GM21381 (cell line): Measurements from ENCODE around the gene UBAP1L.

Experiments
- ATAC-seq: cut with Tn5 transposase; IDR thresholded peaks from one replicate; pipeline ENCODE4 v1.9.1; 2021; ENCODE audit warnings: mild to moderate bottlenecking, moderate library complexity; ENCODE audit not compliant: unreplicated experiment

UBAP1L gene

DNA sequence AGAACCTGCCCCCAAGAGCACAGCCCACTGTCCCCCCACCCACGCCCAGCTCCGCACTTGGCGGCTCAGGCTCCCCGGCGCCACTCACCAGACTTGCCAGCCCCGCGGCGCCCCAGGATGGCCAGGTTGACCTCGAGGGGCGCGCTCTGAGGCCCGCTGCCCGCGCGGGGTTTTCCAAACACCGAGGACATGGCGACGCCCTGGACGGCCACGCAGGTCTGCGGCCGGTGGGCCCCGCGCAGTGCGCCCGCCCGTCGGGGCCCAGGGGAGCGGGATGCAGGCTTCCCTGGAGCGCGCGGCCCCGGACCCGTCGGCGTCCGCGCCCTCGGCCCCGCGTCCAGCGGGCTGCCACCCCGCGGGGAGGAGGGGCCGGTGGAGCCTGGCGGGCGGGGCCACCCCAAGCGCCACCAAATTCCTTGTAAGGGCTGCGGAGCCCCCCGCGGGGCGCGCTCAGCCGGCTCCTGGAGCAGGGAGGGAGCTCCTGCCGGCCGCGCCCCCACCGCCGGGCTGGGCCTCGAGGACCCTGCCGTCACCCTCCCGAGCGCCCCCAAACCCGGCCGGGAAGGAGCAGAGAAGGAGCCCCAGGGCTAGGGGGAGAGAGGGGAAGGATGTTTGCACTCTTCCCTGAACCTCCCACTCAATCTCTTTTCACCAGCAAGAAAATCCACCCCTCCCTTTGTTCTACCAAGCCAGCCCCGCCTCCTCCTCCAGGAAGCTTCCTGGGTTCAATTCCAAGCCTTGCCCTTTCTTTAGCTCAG is 47.2 kb downstream of the UBAP1L start, which contains the start of gene RASL12:
TSS of gene RASL12 (minus strand) at position 347 of the 758 bp plus-strand sequence. CDS start at position 191, 156 bp downstream.
- no peak for ATAC-seq

DNA sequence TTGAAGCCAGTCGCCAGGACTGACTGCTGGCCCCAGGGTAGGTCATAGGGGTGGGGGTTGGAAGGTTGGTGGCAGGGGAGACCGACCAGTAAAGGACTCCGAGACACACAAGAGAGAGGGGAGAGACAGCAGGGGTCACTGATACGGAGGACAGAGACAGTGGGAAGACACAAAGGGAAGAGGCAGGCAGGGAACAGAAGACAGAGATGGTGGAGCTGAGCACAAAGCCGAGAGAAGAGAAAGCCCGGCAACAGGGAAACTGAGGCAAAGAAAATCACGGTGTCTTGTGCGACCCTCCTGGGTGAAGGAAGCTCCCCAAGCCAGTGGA is 47.7 kb downstream of the UBAP1L start:
- no peak for ATAC-seq

DNA sequence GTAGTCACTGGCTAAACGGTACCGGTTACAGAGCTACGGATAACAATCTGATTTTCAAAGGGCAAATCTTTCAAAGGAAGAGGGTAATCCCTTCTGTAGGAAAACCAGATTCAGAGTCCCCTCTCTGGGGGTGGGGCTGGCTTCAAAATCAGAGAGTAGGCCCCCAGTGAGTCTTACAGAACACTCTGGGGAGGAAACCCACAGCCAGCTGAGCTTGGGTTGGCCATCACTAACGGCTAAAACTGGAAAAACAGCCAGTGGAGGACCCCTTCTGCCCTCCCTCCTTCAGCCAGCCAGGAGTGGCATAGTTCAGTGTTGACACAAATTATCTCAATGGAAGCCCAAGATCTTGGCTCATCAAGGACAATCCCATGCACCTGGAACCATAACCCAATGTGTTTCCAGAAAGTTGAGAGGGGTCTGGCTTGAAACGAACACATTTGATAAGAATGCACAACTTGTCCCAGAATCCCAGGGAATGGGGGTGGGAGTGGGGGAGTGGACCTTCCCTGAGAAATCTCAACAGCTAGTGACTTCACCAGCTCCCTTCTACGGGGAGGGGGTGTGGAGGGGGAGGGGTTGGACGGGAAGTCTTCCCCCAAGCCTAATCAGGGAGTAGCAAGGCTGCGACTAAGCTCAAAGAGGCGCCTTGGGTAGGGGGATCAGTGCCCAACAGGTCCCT is 48.2 kb downstream of the UBAP1L start:
- no peak for ATAC-seq

GRCh38 chr15:65066001-65066634 is 48.9 kb downstream of the UBAP1L start:
- no peak for ATAC-seq

- no peak for ATAC-seq
Measured at GRCh38 chr15:65062726-65063125, 52.3 kb downstream of the UBAP1L start.

- no peak for ATAC-seq
Measured at GRCh38 chr15:65062061-65062460, 52.9 kb downstream of the UBAP1L start.

GRCh38 chr15:65060641-65061397 is 54.2 kb downstream of the UBAP1L start:
- no peak for ATAC-seq

GRCh38 chr15:65059931-65060596 is 54.9 kb downstream of the UBAP1L start:
- ATAC-seq, result no peak

DNA sequence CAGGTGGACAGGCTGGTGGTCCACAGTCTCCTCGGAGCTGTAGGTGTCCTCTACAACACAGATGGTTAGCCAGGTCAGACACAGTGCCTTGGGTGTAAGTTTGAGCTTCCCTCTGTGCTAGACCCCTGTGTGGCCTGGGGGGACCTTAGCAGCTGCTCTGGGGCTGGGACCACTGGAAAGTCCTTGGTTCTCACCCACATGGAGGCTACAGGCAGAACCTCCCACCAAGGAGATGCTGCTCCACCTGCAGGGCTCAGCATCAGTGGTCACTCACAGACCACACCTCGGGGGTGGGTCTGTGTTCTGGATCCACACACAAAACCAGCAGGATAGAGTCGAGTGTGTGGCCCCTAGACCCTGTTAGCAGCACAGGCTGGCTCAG is 55.6 kb downstream of the UBAP1L start:
- ATAC-seq, result no peak

DNA sequence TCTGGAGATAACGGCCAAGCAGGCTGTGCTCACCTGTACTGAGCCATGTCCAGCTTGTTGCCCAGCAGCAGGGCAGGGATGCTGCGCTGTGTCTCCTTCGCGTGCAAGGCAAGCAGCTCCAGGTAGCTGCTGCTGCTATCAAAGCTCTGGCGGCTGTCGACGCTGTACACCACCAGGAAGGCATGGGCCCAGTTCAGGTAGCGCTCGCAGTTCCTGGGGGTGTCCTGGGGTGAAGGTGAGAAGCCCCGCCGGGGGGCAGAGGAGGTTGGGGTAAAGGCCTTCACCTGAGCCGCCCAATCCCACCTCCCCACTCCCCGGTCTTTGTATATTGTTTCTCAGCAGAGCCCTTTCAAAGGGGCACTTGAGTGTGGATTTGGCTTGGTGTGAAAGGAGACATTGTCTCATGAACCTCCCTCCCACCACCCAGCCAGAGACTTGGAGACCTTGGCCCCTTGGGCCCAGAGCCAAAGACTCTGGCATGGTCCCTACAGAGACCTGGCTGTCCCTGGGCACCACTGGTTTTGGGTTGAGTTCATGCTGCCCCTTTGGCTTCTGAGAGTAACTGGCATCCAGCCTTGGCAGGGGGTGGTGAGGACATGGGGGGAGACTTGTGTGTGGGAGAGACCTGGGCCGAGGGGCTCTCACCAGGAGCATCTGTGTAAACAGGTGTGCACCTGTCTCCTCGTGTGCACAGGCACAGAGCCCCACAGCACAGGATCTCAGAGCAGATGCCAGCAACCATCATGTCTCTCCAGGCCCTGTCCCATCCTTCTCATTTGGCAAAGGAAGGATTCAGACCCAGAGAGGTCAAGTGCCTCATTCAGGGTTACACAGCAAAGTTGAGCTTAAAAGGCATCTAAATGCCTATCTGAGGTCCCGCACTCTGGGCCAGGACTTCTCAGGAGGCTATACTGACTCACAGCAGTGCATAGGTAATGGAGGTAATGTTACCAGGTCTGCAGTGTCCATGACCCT is 56.3 kb downstream of the UBAP1L start:
- no peak for ATAC-seq

DNA sequence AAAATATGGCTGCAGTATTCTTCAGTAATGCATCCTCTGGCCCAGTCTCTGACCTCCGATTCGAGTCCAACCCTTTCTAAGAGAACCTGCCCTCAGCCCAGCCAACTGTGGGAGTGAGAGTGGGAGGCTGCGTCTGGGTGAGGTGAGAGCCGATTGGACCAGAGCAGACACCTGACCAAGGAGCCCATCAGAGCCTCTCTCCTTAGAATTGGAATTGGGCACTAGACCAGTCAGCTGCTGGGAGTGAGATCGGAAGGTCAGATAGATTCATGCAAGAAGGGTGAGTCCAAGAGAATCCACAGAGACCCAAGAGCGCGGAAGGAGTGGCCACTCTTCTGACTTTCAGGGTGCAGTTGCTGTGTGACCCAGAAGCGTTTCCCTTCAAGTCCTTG is 57.5 kb downstream of the UBAP1L start:
- ATAC-seq, result no peak

DNA sequence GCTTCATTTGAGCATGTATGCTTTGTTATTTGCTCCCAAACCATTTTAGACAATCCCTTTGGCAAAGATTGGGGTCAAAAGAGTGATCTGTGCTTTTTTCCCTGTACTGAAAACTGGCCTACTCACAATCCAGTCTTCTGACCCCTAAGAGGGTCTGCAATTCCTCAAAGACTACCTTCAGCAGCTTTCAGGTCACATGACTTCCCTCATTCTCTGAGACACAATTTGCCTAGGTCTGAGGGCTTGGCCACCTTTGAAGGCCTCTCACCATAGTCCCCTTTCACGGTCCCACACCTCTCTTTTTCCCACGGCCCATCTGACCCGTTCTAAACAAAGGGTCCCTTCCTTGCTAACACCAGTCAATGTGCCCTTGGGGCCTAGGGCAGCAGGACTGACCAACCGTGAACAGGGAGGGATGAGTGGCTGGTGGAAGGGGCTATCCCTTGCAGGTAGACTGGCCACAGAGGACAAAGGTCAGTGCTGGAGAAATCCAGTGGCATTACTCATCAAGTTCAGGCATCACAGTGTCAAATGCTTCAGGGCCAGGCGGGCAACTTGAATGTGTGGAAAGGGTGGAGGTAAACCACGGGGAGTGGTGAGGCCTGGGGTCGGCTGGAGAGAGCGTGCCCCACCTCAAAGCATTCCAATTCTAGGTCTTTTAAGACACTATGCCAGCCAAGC is 58.0 kb downstream of the UBAP1L start:
- no peak for ATAC-seq

GRCh38 chr15:65056106-65056505 is 58.9 kb downstream of the UBAP1L start:
- no peak for ATAC-seq

GRCh38 chr15:65055201-65055870 is 59.7 kb downstream of the UBAP1L start:
- no peak for ATAC-seq

DNA sequence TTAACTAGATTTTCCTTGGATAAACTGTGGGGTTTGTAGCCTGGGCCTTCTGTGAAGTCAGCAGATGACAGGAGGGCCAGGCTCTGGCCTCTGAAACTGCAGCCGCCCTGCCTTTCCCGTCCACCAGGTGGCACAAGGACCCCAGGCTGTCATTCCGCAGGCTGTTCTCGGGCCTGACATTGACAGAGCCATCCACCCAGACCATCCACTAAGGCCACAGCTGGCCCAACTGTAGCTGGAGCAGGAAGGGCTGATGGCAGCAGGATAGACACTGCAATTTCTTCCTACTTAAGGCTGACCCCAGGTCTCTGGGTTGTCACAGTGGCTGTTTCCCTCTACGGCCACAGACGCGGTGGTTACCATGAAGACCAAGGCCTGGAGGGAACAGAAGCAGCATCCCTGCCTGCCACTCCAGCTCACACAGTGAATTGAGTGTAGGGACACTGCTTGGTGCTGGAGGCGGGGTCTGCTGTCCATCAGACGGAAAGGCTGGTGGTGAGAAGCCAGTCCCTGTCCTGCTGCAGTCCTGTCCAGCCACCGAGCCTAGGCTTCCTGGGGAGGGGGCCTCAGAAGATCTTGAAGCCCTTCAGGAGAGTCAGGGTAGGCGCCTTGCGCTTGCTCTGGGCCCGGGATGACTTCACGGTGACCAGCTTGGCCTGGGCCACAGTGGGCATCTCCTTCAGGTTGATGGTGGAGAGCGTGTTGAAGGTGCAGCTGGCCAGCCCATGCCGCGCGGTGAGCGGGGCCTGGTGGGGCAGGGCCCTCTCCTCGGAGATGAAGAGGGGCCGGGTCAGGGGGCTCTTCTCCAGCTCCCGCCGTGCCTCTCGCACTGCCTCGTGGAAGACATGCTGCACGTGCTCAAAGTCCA is 60.4 kb downstream of the UBAP1L start:
- no peak for ATAC-seq

DNA sequence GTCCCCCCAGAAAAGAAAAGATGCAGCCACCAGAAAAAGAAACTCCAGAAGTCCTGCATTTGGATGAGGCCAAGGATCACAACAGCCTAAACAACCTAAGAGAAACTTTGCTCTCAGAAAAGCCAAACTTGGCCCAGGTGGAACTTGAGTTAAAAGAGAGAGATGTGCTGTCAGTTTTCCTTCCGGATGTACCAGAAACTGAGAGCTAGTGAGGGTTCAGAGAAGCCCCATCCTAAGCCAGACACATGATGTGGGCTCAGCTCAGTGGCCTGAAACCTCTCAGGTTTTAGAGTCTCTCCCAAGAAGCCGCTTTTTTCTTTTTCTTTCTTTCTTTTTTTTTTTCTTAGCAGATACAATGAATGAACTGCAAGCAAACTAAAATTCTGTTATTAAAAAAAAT is 62.0 kb downstream of the UBAP1L start:
- no peak for ATAC-seq

DNA sequence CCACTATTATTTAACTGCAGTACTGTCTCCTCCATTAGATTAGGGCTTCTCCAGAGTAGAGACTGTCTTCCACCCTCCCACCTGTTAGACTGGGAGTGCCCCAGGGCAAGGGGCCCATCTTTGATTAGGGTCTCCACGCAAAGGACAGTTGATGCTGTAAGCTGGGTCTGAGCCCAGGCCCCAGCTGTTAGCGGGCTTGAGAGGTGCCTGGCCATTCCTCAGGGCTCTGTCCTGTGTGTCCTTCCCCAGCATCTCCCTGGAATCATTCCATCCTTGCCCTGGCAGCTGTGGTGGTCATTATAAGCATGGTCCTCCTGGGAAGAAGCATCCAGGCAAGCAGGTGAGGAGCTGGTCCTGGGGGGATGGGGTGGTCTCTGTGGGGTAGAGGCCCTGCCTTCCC is 63.7 kb downstream of the UBAP1L start:
- ATAC-seq, result no peak

DNA sequence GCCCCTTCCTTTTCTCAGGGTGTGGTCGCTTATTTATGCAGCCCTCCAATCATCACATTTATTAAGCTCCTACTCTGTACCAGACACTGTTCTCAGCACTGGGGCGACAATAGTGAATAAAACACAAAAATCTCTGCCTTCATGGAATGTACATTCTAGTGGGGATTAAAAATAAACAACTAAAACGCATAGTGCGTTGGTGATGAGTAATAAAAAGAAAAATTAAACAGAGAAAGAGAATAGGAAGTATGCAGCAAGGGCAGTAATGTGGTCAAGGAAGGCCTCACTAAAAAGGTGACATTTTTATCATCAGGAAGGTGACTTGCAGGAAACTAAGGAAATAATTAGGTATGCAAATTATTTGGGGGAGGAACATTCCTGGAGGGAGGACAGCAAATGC is 64.7 kb downstream of the UBAP1L start:
- ATAC-seq, result no peak
